ENCODE results near the gene SYNDIG1L. TPM values are rescaled to one million over a fixed set of nuclear protein-coding genes. Genes with fewer than 3 reads are reported as not detected.

SYNDIG1L gene
- total and polyA plus RNA-seq, 2 of the 13 experiments (the other 11 are each of a cell fraction or from before 2014, with no cell fraction given), result 0.04 TPM; not detected in 1

GRCh38 chr14:74424606-74425005, 1.4 kb downstream of the SYNDIG1L start (continued):
- TF ChIP-seq ZNF710 (CRISPR knock-in tag; IDR thresholded peaks at IDR 0.05; ENCODE audit: borderline replicate concordance) (no peak), ZNF180 (CRISPR knock-in tag; IDR thresholded peaks at IDR 0.05; ENCODE audit: borderline replicate concordance, low read depth) (no peak), RAD21 (CRISPR knock-in tag; IDR thresholded peaks at IDR 0.05) (no peak), ATM (IDR thresholded peaks at IDR 0.05; ENCODE audit: borderline replicate concordance) (no peak), ZNF512 (CRISPR knock-in tag; IDR thresholded peaks at IDR 0.05) (no peak), ZNF549 (CRISPR knock-in tag; IDR thresholded peaks at IDR 0.05) (no peak), BCL3 (CRISPR knock-in tag; IDR thresholded peaks at IDR 0.05) (no peak)

- in situ Hi-C loops (cut with HindIII; ENCODE audit: extremely low pct_ligation_motif_present, low pct_unique_long_range_greater_than_20kb), result no loop called here
- H3K4me3 ChIP-seq (replicated peaks in 1 of 3; ENCODE audit: insufficient read depth in 1 of 3, low read depth in 2 of 3, low read length in 3 of 3), result no peak overlapping the region
- H3K36me3 ChIP-seq (replicated peaks in 1 of 2; ENCODE audit: control insufficient read depth in 1 of 2, insufficient read depth in 2 of 2, low read length in 2 of 2), result no peaks in the 10 kb centered on the region
- H3K79me2 ChIP-seq (ENCODE audit: insufficient read depth, low read length), result no peaks in the 10 kb centered on the region
- ChIA-PET POLR2A (no interaction called here), CTCF (ENCODE audit: low intra/inter-chr PET ratio, low total read pairs) (no interaction called here)
- DNase-seq (ENCODE audit: low spot score), result no peak
- H3K27me3 ChIP-seq (ENCODE audit: control insufficient read depth in 1 of 2, insufficient read depth in 2 of 2, low read length in 2 of 2), result peaks cover 0 to 14% of the 10 kb centered on the region in 2 experiments; a peak in 1 of 5 replicates
- FAIRE-seq, result no peak
- H3K27ac ChIP-seq (ENCODE audit: extremely low read length, insufficient read depth, low read length), result no peak overlapping the region
- BruUV-seq (replicated peaks), result no TSS peak
- H3K9me3 ChIP-seq (ENCODE audit: low read length), result no peaks in the 10 kb centered on the region
- H3K4me1 ChIP-seq (ENCODE audit: insufficient read depth, low read length), result no peaks in the 10 kb centered on the region
- no peak overlapping the region for H2AFZ ChIP-seq (ENCODE audit: low read length)
- intact Hi-C loops (cut with micrococcal nuclease; ENCODE audit: unreplicated experiment), result no loop called here
- 0% methylated on average over 4 of the region's 7 CpGs for WGBS (ENCODE audit: low lambda C conversion rate)
- no peak overlapping the region for H3K4me2 ChIP-seq (ENCODE audit: low read depth, low read length)
- no peak overlapping the region for H3K9ac ChIP-seq (ENCODE audit: insufficient read depth, low read depth, low read length)
- no peaks in the 10 kb centered on the region for H4K20me1 ChIP-seq (ENCODE audit: insufficient read depth, low read length)
- no peak for ATAC-seq
- no peak for TF ChIP-seq NR3C1 (CRISPR knock-in tag; IDR thresholded peaks at IDR 0.05)
- TF ChIP-seq TBX3 (IDR thresholded peaks at IDR 0.05; ENCODE audit: borderline replicate concordance), result no peak
- no peak for TF ChIP-seq ZNF407 (CRISPR knock-in tag; IDR thresholded peaks at IDR 0.05; ENCODE audit: not compliant biosample characterization)
Measured at GRCh38 chr14:74423246-74423645, 2.8 kb downstream of the SYNDIG1L start.
